ENCODE results near the gene MAPKAP1. TPM values are rescaled to one million over a fixed set of nuclear protein-coding genes. Genes with fewer than 3 reads are reported as not detected.

Gene MAPKAP1
- total RNA-seq, 6 donors from 2014 or later: 60.8 to 84.0 (median 71.5) TPM

GRCh38 chr9:125743682-125744428 is 36.8 kb upstream of the MAPKAP1 start:
- TF ChIP-seq CTCF (IDR thresholded peaks at IDR 0.05) (no peak), EP300 (IDR thresholded peaks at IDR 0.05) (no peak), POLR2A (IDR thresholded peaks at IDR 0.05) (no peak), POLR2AphosphoS5 (IDR thresholded peaks at IDR 0.05) (no peak)
- Histone ChIP-seq H3K27me3 (no peaks in the 10 kb centered on the region), H3K36me3 (no peaks in the 10 kb centered on the region), H3K4me3 (no peak overlapping the region), H3K4me1 (peaks cover 3 to 10% (median 8%) of the 10 kb centered on the region in 4 donors), H3K9me3 (no peaks in the 10 kb centered on the region), H3K27ac (no peak overlapping the region)
- no peak for DNase-seq
- 75 to 80% methylated on average over 5 of the region's 5 CpGs for WGBS, 2 donors
- ATAC-seq (ENCODE audit: low FRiP score in 2 of 2): no peak

DNA sequence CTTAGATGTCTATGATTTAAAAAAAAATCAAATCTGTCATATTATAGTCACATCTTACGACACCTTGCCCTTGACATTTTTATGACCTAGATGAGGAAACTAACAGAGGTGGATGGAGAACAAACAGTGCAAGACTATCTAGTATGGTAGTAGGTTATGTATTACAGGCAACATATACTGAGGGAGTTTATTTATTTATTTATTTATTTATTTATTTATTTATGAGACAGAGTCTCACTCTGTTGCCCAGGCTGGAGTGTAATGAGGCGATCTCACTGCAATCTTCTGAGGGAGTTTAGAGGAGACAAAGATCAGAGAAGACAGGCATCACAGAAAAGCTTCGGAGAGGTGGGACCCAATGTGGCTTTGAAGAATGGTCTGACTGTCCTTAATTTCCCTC is 35.6 kb upstream of the MAPKAP1 start:
- Histone ChIP-seq H3K9me3 (no peaks in the 10 kb centered on the region), H3K36me3 (no peaks in the 10 kb centered on the region), H3K27me3 (no peaks in the 10 kb centered on the region), H3K27ac (no peak overlapping the region), H3K4me1 (peaks cover 3 to 7% (median 6%) of the 10 kb centered on the region in 4 donors), H3K4me3 (no peak overlapping the region)
- no peak for DNase-seq
- 92% methylated on average over 3 of the region's 3 CpGs for WGBS, 2 donors
- ATAC-seq (ENCODE audit: low FRiP score in 2 of 2): no peak
- TF ChIP-seq CTCF (IDR thresholded peaks at IDR 0.05) (no peak), POLR2AphosphoS5 (IDR thresholded peaks at IDR 0.05) (no peak), POLR2A (IDR thresholded peaks at IDR 0.05) (no peak), EP300 (IDR thresholded peaks at IDR 0.05) (no peak)

DNA sequence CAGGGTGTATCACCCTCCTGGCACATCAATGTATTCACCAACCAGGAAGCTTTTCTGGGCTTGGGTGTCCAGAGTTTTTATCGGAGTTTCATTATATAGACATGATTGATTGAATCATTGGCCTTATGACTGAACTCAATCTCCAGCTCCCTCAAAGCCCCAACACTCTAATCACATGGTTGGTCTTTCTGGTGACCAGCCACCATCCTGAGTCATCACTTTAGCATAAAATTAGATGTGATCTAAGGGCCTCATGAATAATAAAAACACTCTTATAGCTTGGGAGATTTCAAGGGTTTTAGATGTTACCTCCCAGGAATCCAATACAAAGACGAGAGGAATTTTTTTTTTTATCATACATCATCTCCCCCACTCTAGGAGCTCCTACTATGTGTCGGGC is 32.4 kb upstream of the MAPKAP1 start:
- no peak for TF ChIP-seq POLR2A (IDR thresholded peaks at IDR 0.05)
- no peak for TF ChIP-seq CTCF (IDR thresholded peaks at IDR 0.05)
- TF ChIP-seq POLR2AphosphoS5 (IDR thresholded peaks at IDR 0.05): no peak
- TF ChIP-seq EP300 (IDR thresholded peaks at IDR 0.05): no peak
- no peak overlapping the region for H3K4me3 ChIP-seq
- H3K4me1 ChIP-seq: no peaks in the 10 kb centered on the region
- no peaks in the 10 kb centered on the region for H3K27me3 ChIP-seq
- ATAC-seq (ENCODE audit: low FRiP score in 2 of 2): no peak
- no peak for DNase-seq
- no peak overlapping the region for H3K27ac ChIP-seq
- H3K36me3 ChIP-seq: no peaks in the 10 kb centered on the region
- H3K9me3 ChIP-seq: no peaks in the 10 kb centered on the region
- WGBS, 2 donors: 85 to 87% methylated on average over 3 of the region's 3 CpGs

DNA sequence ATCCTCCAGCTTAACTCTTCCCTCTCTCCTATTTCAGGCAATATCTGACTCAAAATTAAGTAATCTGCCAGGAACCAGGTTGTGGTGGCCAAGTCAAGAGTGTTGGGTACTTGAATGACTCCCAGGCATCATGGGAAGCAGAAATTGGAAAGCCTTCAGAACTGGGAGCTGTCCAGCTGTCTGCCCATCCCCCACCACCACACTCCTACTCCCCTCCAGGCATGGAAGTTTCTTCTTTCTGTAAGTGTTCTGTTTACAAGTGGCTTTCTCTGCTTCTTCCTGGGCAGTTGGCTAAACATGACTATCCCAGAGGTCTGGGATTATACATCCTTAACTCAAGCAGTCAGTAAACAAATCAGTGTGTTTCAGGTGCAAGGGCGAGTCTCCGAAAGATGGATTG is 25.6 kb upstream of the MAPKAP1 start:
- WGBS, 2 donors: 77 to 80% methylated on average over 2 of the region's 2 CpGs
- no peaks in the 10 kb centered on the region for H3K4me1 ChIP-seq
- DNase-seq: no peak
- H3K27ac ChIP-seq: no peak overlapping the region
- no peaks in the 10 kb centered on the region for H3K36me3 ChIP-seq
- no peaks in the 10 kb centered on the region for H3K9me3 ChIP-seq
- H3K27me3 ChIP-seq: no peaks in the 10 kb centered on the region
- ATAC-seq (ENCODE audit: low FRiP score in 2 of 2): no peak
- no peak for TF ChIP-seq CTCF (IDR thresholded peaks at IDR 0.05)
- TF ChIP-seq EP300 (IDR thresholded peaks at IDR 0.05): no peak
- no peak for TF ChIP-seq POLR2AphosphoS5 (IDR thresholded peaks at IDR 0.05)
- no peak for TF ChIP-seq POLR2A (IDR thresholded peaks at IDR 0.05)
- H3K4me3 ChIP-seq: no peak overlapping the region

DNA sequence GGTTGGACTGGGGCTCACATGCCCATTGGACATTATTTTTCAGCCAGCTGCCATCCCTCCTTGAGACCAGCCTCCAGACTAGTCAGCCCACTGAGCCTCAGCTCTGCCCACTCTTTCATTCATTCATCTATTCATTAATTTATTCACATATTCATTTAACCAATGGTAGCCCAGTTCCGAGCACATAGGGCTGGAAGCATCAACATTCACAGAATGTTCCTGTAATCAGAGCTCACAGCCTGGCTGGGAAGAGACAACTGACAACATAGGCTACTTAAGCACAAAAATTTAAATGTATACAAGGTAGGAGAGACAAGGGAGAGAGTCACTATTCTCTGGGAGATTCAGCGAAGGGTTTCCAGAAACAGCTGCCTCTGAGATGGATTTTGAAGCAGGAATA is 23.2 kb upstream of the MAPKAP1 start:
- Histone ChIP-seq H3K36me3 (no peaks in the 10 kb centered on the region), H3K27me3 (no peaks in the 10 kb centered on the region), H3K27ac (no peak overlapping the region), H3K4me1 (no peaks in the 10 kb centered on the region), H3K9me3 (no peaks in the 10 kb centered on the region), H3K4me3 (no peak overlapping the region)
- DNase-seq: no peak
- TF ChIP-seq CTCF (IDR thresholded peaks at IDR 0.05): no peak
- TF ChIP-seq POLR2A (IDR thresholded peaks at IDR 0.05): no peak
- TF ChIP-seq EP300 (IDR thresholded peaks at IDR 0.05): no peak
- TF ChIP-seq POLR2AphosphoS5 (IDR thresholded peaks at IDR 0.05): no peak
- no peak for ATAC-seq (ENCODE audit: low FRiP score in 2 of 2)
- 86 to 91% methylated on average over 2 of the region's 2 CpGs for WGBS, 2 donors
